CD4-positive, alpha-beta T cell treated with Interleukin-21 for 1 hour (primary cell): ENCODE results near the gene SEC22A.
A peak's percentile ranks its signal among the peaks of the same experiment; 100 is the strongest.

Experiments used
- DNase-seq: peaks from one replicate; pipeline ENCODE4 v3.0.0-alpha.2; 2020

Gene SEC22A, protein sequence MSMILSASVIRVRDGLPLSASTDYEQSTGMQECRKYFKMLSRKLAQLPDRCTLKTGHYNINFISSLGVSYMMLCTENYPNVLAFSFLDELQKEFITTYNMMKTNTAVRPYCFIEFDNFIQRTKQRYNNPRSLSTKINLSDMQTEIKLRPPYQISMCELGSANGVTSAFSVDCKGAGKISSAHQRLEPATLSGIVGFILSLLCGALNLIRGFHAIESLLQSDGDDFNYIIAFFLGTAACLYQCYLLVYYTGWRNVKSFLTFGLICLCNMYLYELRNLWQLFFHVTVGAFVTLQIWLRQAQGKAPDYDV

DNA sequence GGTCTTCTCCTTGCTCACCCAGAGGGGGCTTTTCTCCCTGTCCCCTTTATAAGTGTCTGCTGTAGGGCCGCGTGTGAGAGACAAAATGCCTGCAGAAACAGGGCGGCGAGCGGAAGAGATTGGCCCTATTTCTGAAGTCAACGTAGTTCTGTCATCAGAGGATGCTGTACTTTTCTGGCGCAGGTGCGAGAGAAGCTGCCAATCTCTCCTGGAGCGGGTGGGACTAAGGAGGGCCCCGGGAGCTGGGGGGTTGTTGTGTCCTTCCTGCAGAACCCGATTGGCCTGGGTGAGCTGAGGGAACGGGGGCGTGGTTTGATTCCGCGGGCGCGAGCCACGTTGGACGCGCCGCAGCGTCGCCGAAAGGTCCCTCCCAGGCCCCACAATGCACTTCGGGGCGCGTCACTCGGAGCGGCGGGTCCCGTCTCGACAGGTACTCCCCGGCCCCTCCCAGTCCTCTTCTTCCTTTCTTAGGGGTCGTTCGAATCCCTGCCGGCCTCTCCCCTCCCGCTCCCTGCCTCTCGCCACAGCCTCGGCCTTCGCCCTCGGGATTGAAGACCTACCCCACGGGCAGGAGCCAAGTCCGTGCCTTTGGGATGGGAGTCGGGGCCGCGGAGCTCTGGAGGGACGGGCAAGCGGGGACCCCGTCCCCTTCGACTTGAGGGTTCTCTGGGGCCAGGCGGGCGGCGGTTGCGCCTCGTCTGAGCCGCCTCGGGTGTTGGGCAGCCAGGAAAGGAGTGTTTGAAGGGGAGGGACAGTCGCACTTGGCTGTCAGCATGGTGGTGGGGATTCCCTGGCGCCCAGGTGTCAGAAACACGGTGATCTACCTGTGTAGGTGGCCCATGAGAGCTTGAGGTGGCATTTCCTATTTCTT is at the start of gene SEC22A:
TSS of gene SEC22A (plus strand) at position 387 of the 871 bp plus-strand sequence. CDS start 7,275 bp downstream, outside the sequence.
- DNase-seq: peak; percentile 96

- no peak for DNase-seq
Measured at GRCh38 chr3:123152687-123153086, 49.1 kb upstream of the SEC22A start.

DNA sequence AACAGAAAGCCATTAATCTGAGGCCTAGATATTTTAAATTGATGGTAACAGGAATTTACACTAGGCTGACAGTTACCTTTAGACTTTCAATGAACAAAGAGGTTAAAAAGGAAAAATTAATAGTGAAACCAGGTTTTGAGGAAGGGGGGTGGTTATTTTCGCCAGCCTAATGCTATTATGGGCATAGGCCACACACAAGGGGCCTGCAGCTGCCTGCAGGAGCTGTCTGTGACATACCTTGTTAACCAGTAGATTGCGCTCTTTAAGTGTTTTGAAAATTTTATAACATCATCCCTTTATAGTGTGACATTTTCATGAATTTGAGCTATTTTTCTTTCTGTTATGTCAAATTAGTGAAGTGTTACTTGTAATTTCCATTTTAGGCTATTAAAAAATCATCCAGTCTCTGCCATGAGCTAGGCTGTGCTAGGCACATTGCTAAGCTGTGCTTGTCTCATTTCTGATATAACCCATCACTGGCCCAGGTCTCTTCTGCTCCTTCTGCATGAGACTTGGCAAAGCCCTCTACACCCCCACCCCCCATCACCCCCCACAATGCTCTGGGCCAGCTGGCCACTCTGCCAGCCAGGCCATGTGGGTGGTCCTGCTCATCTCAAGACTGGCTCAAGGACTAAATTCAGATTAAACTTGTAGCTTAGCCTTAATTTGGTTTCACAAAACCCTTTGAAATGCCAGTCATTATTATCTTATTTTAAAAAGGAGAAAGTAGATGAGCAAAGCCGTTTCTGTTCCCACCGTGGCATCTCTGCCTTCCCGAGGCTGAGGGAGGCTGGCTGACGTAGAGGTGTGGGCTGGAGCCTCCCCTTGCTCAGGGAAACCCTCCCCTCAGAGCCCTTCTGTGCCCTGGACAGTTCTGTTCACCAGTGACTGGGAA is 48.4 kb upstream of the SEC22A start:
- DNase-seq: no peak

GRCh38 chr3:123154020-123154985 is 47.4 kb upstream of the SEC22A start:
- DNase-seq: no peak

DNA sequence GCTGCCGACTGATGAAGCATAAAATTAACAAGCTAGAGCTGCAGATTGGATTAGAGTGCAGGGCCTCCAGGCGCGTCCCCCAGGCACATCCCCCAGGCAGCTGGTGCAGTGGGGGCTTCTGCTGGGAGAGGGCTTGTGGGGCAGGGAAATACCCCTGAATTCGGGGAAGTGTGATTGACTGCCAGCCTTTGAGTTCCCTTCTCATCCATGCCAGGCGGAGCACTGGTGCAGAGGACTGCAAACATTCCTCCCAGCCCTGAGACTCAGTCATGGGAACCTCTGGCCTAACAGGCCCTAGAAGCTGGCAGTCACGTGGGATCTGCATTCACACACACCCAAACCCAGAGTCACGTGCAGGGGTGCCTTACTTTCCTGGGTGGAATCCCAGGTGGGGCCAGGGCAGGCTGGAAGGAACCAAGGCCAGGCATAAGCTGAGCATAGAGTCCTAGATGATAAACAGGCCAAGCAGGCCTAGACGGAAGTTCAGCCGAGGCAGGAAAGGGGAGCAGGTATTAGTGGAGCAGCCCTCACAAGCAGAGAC is 46.2 kb upstream of the SEC22A start:
- DNase-seq: no peak

GRCh38 chr3:123156276-123156995 is 45.3 kb upstream of the SEC22A start:
- no peak for DNase-seq

- no peak for DNase-seq
Measured at GRCh38 chr3:123157209-123157597, 44.5 kb upstream of the SEC22A start.

DNA sequence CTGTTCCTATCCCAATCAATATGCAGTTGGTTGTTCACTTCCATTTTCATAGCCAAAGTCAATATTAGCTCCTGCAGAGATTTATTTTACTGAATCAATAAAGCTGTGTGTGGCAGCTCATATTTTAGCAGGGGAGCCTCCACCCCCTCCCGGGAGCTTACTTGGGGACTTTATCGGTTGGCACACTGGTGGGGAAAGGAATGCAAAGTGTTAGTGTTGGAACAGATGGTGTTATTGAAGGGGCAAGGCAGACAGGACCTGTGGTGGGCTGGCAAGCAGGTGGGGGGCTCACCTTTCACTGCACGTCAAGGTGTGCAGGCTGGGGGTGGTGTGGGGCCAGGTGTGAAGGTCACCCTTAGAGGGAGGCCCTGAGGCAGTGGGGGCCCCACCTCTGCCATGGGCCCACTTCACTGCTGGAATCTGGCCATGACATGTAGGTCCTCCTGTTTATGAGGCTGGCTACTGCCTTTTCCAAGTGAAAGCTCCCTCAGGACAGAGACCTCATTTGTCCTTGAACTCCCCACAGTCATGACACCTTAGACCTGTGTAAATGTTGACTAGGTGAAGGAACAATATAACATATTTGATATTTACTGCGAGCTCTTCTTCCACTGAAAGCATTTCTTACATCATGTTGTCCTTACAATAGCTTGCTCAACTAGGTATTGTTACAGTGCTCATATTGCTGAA is 44.0 kb upstream of the SEC22A start:
- DNase-seq: no peak

DNA sequence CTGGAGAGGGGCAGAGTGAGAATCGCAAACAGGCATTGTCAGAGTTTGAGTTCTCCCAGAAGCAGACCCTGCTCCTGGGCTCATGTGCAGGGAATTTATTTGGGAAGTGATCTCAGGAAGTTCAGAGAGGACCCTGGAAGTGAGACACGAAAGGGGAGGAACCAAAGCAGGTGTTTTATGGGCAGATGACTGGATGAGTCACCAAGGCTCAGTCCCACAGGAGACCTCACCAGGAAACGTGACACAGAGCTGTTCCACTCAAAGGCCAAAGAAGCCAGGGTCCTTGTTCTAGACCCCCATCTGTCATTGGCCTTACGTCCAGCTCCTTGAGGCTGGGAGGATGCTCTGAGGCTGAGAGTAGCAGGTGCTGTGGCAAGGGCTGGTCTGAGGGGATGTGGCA is 43.4 kb upstream of the SEC22A start:
- no peak for DNase-seq

DNA sequence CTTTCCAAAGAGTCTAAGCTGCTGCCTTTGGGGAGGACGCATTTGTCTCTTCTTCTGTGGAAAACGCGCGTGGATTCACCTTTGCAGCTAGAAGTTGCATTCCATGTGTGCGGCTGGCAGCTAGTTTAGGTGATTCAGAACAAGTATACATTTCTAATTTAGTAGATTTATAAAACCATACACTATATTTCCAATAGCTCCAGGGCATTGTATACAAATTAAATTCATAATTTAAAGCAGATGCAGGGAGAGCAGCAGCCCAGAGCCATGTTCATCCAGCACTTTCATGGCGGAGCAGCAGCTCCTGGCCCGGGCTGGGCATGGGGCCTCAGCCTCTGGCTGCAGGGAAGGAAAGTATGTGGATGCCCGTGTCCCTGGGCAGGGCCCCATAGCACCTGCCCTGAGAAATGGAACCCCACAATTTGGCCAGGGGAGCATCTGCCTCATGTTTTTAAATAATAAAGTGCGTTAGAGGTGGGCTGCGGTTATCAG is 42.8 kb upstream of the SEC22A start:
- no peak for DNase-seq

DNA sequence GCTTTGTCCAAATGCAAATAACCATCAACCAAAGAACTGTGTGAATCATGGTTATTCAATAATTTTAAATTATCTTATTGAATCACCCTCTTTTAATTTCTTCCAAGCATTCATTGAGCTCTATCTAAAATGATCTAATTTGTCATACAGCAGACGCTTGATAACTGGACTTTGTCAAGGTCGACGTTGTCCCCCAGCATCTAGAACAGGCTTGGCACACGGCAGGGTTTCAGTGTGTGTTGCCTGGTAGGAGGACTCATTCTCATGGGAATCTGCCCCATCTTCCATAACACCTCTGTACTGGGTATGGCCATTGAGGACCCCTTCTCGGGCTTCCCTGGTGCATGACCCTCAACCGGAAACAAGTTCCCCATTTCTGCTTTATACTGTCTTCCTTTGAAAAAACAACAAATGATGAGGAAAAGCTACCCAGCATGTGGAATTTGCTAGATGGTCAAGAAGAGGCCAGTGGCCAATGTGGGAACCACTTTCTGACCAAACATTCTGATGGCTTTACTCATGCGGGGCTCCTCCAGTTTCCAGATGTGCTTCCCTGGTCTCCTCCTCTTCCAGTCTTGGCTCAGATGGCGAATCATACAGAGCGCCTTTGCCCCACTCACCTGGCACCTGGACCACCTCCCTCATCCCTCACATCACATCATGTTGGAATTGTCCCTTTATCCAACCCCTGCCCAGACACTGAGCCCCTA is 41.7 kb upstream of the SEC22A start:
- DNase-seq: no peak

DNA sequence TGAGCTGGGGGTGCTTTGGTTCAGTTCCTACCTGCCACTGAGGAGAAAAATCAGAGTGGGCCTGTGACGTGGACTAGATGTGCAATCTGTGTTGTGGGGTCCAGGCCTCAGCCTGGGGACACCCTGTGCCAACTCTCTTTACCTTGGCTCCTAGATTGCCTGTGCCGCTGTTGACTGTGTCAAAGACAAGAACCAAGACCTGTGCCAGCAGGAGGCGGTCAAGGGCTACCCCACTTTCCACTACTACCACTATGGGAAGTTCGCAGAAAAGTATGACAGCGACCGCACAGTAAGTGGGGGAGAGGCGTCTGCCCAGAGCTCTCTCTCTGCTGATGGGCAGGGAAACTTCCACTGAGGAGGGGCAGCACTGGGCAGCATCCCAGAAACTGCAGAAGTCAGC is 40.6 kb upstream of the SEC22A start:
- DNase-seq: no peak

DNA sequence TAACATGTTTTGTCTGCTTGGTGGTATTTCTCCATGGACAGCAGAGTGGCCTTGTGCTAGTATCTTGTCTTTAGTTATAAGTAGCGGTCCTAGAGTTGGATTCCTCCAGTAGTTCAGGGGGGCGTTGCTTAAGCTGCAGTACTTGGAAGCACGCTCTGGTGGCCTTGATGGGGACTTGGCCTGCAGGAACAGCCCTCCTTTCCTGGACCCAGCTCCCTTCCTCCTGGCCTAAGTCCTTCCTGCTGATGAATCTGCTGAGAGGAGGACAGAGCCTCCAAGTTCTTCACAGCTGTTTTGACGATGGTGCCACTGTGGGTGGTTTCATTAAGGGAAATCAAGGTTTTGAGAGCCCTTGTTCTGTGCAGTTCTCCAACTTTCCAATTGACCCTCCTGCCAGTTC is 38.6 kb upstream of the SEC22A start:
- no peak for DNase-seq

GRCh38 chr3:123165163-123165562 is 36.6 kb upstream of the SEC22A start:
- no peak for DNase-seq

DNA sequence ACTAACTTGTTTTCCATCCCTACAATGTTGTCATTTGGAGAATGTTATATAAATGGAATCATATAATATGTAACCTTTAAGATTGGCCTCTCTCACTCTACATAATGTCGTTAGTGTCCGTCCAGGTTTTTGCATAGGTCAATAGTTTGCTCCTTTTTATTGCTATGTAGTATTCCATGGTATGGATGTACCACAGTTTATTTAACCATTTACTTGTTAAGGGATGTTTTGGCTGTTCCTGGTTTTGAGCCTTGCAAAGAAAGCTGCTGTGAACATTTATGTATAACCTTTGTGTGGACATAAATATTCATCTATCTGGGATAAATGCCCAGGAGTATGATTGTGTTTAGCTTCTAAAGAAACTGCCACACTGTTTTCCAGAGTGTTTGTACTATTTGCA is 34.1 kb upstream of the SEC22A start:
- no peak for DNase-seq

GRCh38 chr3:123168122-123168521 is 33.6 kb upstream of the SEC22A start:
- DNase-seq: no peak

DNA sequence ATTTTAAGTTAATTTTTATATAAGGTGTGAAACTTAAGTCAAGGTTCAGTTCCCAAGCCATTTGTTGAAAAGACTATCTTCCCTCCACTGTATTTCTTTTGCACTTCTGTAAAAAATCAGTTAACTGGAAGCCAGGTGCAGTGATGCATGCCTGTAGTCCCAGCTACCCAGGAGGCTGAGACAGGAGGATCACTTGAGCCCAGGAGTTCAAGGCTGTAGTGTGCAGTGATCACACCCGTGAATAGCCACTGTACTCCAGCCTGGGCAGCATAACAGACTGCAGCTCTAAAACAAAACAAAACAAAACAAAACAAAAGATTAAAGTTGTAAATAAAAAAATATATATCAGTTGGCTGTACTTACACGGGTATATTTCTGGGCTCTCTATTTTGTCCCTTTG is 33.1 kb upstream of the SEC22A start:
- no peak for DNase-seq

- DNase-seq: no peak
Measured at GRCh38 chr3:123169492-123169929, 32.2 kb upstream of the SEC22A start.

DNA sequence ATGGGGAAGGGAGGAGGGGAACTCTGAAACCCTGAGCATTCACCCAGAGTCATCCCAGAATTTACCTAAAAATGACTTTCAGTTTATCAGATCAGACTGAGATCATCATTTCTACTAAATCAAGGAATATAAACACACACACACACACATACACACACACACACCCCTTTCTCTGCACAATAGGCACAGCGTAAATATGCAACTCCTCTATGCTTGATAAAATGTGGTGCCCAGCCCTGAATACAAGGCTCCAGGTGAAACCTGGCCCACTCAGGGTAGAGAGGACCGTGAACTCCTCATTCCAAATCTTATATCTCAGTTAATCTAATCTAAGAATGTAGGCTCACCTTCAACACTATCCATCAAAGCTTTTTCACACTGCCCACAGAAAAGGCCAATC is 31.8 kb upstream of the SEC22A start:
- DNase-seq: no peak
